Upper lobe of left lung (tissue), 6 donors: Measurements from ENCODE around the gene NAA50. TPM values are rescaled to one million over a fixed set of nuclear protein-coding genes. Genes with fewer than 3 reads are reported as not detected.

ENCODE experiments used
- ATAC-seq, 2 donors: fragments of 200-7000 bp; cut with Tn5 transposase; one replicate each; pipeline ENCODE4 v1.9.1; 2022; ENCODE audit warnings: mild to moderate bottlenecking in 2 of 2, moderate library complexity in 2 of 2; ENCODE audit not compliant: low FRiP score in 2 of 2
- DNase-seq, 2 donors: peaks; one replicate each; pipeline ENCODE4 v3.0.0-alpha.2; 2019 to 2020
- H3K27ac ChIP-seq, 4 donors: fragments of 200-600 bp; sonication (generic); one replicate each; pipeline ENCODE4 v1.5.1; 2016 to 2019
- H3K27me3 ChIP-seq, 4 donors: fragments of 200-600 bp; sonication (generic); one replicate each; pipeline ENCODE4 v1.5.1; 2017 to 2019
- H3K36me3 ChIP-seq, 4 donors: fragments of 200-600 bp; sonication (generic); one replicate each; pipeline ENCODE4 v1.5.1; 2016 to 2019
- H3K4me1 ChIP-seq, 4 donors: fragments of 200-600 bp; sonication (generic); one replicate each; pipeline ENCODE4 v1.5.1; 2018 to 2019
- H3K4me3 ChIP-seq, 4 donors: fragments of 200-600 bp; sonication (generic); one replicate each; pipeline ENCODE4 v1.5.1; 2017 to 2019; ENCODE audit warnings: mild to moderate bottlenecking in 2 of 4, moderate library complexity in 1 of 4
- H3K9me3 ChIP-seq, 4 donors: fragments of 200-600 bp; sonication (generic); one replicate each; pipeline ENCODE4 v1.5.1; 2018 to 2019
- CTCF ChIP-seq, 6 experiments: fragments of 450-650 bp in 4 of 6; fragments of 200-600 bp in 2 of 6; sonication (generic) in 2 of 6; IDR thresholded peaks; one replicate each; pipeline ENCODE4 v1.5.1; 2016 to 2019; ENCODE audit warnings: antibody characterized with exemption in 6 of 6
- EP300 ChIP-seq, 4 donors: sonication (generic); formaldehyde crosslinking; IDR thresholded peaks; one replicate each; pipeline ENCODE4 v1.5.1; 2017; ENCODE audit warnings: antibody characterized with exemption in 4 of 4, control low read depth in 2 of 4
- POLR2A ChIP-seq, 4 donors: fragments of 450-650 bp; IDR thresholded peaks; one replicate each; pipeline ENCODE4 v1.5.1; 2016 to 2017; ENCODE audit warnings: antibody characterized with exemption in 4 of 4, mild to moderate bottlenecking in 2 of 4
- POLR2AphosphoS5 ChIP-seq, 2 donors: sonication (generic); formaldehyde crosslinking; IDR thresholded peaks; one replicate each; pipeline ENCODE4 v1.5.1; 2017; ENCODE audit warnings: antibody characterized with exemption in 2 of 2
- WGBS, 2 donors: methylation state at CpG; one replicate each; pipeline ENCODE4 v1.1.5; 2017 to 2018; 5-methylcytosine and 5-hydroxymethylcytosine counted together
- total RNA-seq, 6 donors: library from RNA; depleted of rRNA in 4 of 6; stranded (reverse); fragments of >200 nt in 4 of 6; gene quantifications; one replicate each; pipeline versions ENCODE4 v1.1.0 to v1.2.1, GENCODE V29; 2016 to 2021
- donor health status: DM: no; HTN: no; CAD: no; lungs with moderate emphysema.
- donor health status: DM: no; HTN: yes; CAD: no; lungs with severe emphysema.

Gene NAA50
- total RNA-seq, 6 donors from 2014 or later, result 75.7 to 187 (median 84.9) TPM

GRCh38 chr3:113684271-113684819 is 61.7 kb downstream of the NAA50 start:
- Histone ChIP-seq H3K27me3 (no peaks in the 10 kb centered on the region), H3K4me1 (peaks cover 0 to 11% (median 9%) of the 10 kb centered on the region in 4 donors), H3K27ac (no peak overlapping the region), H3K4me3 (no peak overlapping the region), H3K9me3 (no peaks in the 10 kb centered on the region), H3K36me3 (no peaks in the 10 kb centered on the region)
- WGBS, 2 donors, result 93 to 99% methylated on average over 3 of the region's 3 CpGs
- no peak for DNase-seq
- ATAC-seq, result no peak
- TF ChIP-seq CTCF (IDR thresholded peaks at IDR 0.05) (no peak), POLR2A (IDR thresholded peaks at IDR 0.05) (no peak), POLR2AphosphoS5 (IDR thresholded peaks at IDR 0.05) (no peak), EP300 (IDR thresholded peaks at IDR 0.05) (no peak)

GRCh38 chr3:113678773-113679172 is 67.3 kb downstream of the NAA50 start:
- no peaks in the 10 kb centered on the region for H3K4me1 ChIP-seq

GRCh38 chr3:113677737-113678136 is 68.3 kb downstream of the NAA50 start:
- DNase-seq (no peak), ATAC-seq (no peak)
- H3K4me3 ChIP-seq, result no peak overlapping the region
- H3K4me1 ChIP-seq, result no peaks in the 10 kb centered on the region
- 81 to 85% methylated on average over 1 of the region's 1 CpG for WGBS, 2 donors
- H3K27me3 ChIP-seq, result no peaks in the 10 kb centered on the region
- peaks cover 0 to 31% (median 0%) of the 10 kb centered on the region in 4 donors for H3K36me3 ChIP-seq
- TF ChIP-seq CTCF (IDR thresholded peaks at IDR 0.05) (no peak), EP300 (IDR thresholded peaks at IDR 0.05) (no peak), POLR2AphosphoS5 (IDR thresholded peaks at IDR 0.05) (no peak), POLR2A (IDR thresholded peaks at IDR 0.05) (no peak)
- no peak overlapping the region for H3K27ac ChIP-seq
- no peaks in the 10 kb centered on the region for H3K9me3 ChIP-seq

More at GRCh38 chr3:113678773-113679172, 67.3 kb downstream of the NAA50 start:
- WGBS, 2 donors, result 98 to 100% methylated on average over 4 of the region's 4 CpGs
- Histone ChIP-seq H3K27ac (no peak overlapping the region), H3K27me3 (no peaks in the 10 kb centered on the region), H3K9me3 (no peaks in the 10 kb centered on the region), H3K4me3 (no peak overlapping the region), H3K36me3 (peaks cover 0 to 23% (median 0%) of the 10 kb centered on the region in 4 donors)
- TF ChIP-seq CTCF (IDR thresholded peaks at IDR 0.05), result no peak
- no peak for TF ChIP-seq POLR2A (IDR thresholded peaks at IDR 0.05)
- TF ChIP-seq EP300 (IDR thresholded peaks at IDR 0.05), result no peak
- TF ChIP-seq POLR2AphosphoS5 (IDR thresholded peaks at IDR 0.05), result no peak
- no peak for DNase-seq
- no peak for ATAC-seq

- no peaks in the 10 kb centered on the region for H3K4me1 ChIP-seq
- H3K9me3 ChIP-seq, result no peaks in the 10 kb centered on the region
- WGBS, 2 donors, result 62 to 83% methylated on average over 3 of the region's 3 CpGs
- H3K27ac ChIP-seq, result no peak overlapping the region
- no peak for ATAC-seq
- no peak overlapping the region for H3K4me3 ChIP-seq
- H3K36me3 ChIP-seq, result peaks cover 0 to 39% (median 1%) of the 10 kb centered on the region in 4 donors
- H3K27me3 ChIP-seq, result no peaks in the 10 kb centered on the region
- DNase-seq, result no peak
- TF ChIP-seq POLR2A (IDR thresholded peaks at IDR 0.05) (no peak), EP300 (IDR thresholded peaks at IDR 0.05) (no peak), POLR2AphosphoS5 (IDR thresholded peaks at IDR 0.05) (no peak), CTCF (IDR thresholded peaks at IDR 0.05) (no peak)
Observed at GRCh38 chr3:113676261-113676660, 69.8 kb downstream of the NAA50 start.

- H3K9me3 ChIP-seq, result no peaks in the 10 kb centered on the region
- DNase-seq, result no peak
- no peaks in the 10 kb centered on the region for H3K27me3 ChIP-seq
- peaks cover 0 to 54% (median 1%) of the 10 kb centered on the region in 4 donors for H3K36me3 ChIP-seq
- no peak overlapping the region for H3K4me3 ChIP-seq
- no peak for ATAC-seq
- WGBS, 2 donors, result 87 to 91% methylated on average over 4 of the region's 4 CpGs
- no peak overlapping the region for H3K27ac ChIP-seq
- TF ChIP-seq EP300 (IDR thresholded peaks at IDR 0.05) (no peak), POLR2A (IDR thresholded peaks at IDR 0.05) (no peak), CTCF (IDR thresholded peaks at IDR 0.05) (no peak), POLR2AphosphoS5 (IDR thresholded peaks at IDR 0.05) (no peak)
- no peaks in the 10 kb centered on the region for H3K4me1 ChIP-seq
Observed at GRCh38 chr3:113673593-113673992, 72.5 kb downstream of the NAA50 start.
